Measurements from ENCODE around the gene CSF1R. TPM values are rescaled to one million over a fixed set of nuclear protein-coding genes. Genes with fewer than 3 reads are reported as not detected.

Gene CSF1R
- total RNA-seq, 3 donors from 2014 or later (not counting 1 experiment from before 2014, with no cell fraction given): 4.9 to 39.0 (median 7.8) TPM

DNA sequence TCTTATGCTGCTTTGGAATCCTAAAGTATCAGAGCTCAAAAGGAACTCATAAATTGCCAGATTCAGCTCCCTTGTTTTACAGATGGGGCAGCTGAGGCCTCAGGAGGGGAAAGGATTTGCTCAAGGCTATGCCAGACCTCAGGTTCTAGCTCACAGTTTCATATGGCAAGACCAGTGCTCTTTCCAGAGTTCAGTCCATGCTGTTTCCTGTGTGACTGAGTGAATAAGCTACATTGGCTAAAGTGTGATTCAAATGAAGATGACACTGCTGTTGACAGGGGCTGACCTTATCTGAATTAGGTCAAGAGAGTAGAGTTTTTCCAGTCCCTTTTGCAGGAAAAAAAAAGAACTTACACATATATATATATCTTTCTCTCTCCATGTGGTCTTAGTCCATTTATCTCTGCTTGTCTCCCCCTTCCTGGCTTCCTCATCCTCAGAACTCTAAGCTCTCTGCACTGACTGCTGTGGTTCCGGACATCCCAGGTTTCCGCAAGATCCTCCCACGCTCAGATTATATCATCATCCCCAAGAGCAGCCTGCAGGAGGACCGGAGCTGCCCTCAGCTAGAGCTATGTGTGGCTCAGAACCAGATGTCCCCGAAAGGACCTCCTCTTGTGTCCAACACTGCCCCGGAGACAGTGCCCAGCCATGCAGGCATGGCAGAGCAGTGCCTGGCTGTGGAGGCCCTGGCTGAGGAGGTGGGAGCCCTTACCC lies 76.5 kb downstream of the CSF1R start:
- Histone ChIP-seq H3K36me3 (ENCODE audit: control insufficient read depth, insufficient read depth, low read length) (peaks cover 75% of the 10 kb centered on the region), H3K4me3 (ENCODE audit: low read length) (no peak overlapping the region), H3K27ac (ENCODE audit: low read length) (no peak overlapping the region), H3K9me3 (ENCODE audit: control insufficient read depth, insufficient read depth, low read length) (no peaks in the 10 kb centered on the region), H3K27me3 (ENCODE audit: control insufficient read depth, insufficient read depth, low read length) (no peaks in the 10 kb centered on the region), H3K4me1 (ENCODE audit: control insufficient read depth, insufficient read depth, low read length) (no peaks in the 10 kb centered on the region)
- TF ChIP-seq, protein P1, sequence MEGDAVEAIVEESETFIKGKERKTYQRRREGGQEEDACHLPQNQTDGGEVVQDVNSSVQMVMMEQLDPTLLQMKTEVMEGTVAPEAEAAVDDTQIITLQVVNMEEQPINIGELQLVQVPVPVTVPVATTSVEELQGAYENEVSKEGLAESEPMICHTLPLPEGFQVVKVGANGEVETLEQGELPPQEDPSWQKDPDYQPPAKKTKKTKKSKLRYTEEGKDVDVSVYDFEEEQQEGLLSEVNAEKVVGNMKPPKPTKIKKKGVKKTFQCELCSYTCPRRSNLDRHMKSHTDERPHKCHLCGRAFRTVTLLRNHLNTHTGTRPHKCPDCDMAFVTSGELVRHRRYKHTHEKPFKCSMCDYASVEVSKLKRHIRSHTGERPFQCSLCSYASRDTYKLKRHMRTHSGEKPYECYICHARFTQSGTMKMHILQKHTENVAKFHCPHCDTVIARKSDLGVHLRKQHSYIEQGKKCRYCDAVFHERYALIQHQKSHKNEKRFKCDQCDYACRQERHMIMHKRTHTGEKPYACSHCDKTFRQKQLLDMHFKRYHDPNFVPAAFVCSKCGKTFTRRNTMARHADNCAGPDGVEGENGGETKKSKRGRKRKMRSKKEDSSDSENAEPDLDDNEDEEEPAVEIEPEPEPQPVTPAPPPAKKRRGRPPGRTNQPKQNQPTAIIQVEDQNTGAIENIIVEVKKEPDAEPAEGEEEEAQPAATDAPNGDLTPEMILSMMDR (IDR thresholded peaks at IDR 0.05): no peak
- intact Hi-C loops (cut with micrococcal nuclease): no loop called here
- Mint-ChIP-seq H3K4me3 (no peak overlapping the region), H3K27ac (no peak overlapping the region), H3K9me3 (no peaks in the 10 kb centered on the region), H3K27me3 (ENCODE audit: low read depth in 2 of 2) (no peaks in the 10 kb centered on the region), H3K4me1 (peaks cover 16 to 28% of the 10 kb centered on the region in 2 donors), H3K36me3 (peaks cover 18% of the 10 kb centered on the region)
- ATAC-seq (no peak), DNase-seq (no peak)
- WGBS (ENCODE audit: insufficient coverage): 95% methylated on average over 6 of the region's 6 CpGs

DNA sequence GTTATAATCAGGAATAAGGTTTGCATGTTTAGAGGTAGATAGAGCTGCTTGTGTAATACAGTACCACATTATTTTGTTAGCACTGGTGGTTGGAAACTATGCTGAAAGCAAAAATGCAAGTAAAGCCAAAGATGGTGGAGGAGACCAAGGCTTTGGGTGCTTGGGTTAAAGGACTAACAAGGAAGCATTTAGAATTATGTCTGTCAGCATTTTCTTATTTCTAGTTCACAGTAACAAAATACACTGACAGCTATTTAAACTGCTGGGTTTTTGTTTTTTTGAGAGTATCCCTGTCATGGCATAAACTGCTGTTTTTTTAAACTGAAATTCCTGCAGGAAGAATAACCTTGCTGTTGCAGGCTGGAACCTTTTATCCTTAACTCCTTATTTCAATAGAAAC lies 79.3 kb downstream of the CSF1R start:
- Histone ChIP-seq H3K4me1 (ENCODE audit: control insufficient read depth, insufficient read depth, low read length) (no peaks in the 10 kb centered on the region), H3K9me3 (ENCODE audit: control insufficient read depth, insufficient read depth, low read length) (no peaks in the 10 kb centered on the region), H3K27ac (ENCODE audit: low read length) (no peak overlapping the region), H3K4me3 (ENCODE audit: low read length) (no peak overlapping the region), H3K36me3 (ENCODE audit: control insufficient read depth, insufficient read depth, low read length) (peaks cover 47% of the 10 kb centered on the region), H3K27me3 (ENCODE audit: control insufficient read depth, insufficient read depth, low read length) (no peaks in the 10 kb centered on the region)
- intact Hi-C loops (cut with micrococcal nuclease): no loop called here
- Mint-ChIP-seq H3K27me3 (ENCODE audit: low read depth in 2 of 2) (no peaks in the 10 kb centered on the region), H3K4me1 (peaks cover 26 to 46% of the 10 kb centered on the region in 2 donors), H3K27ac (no peak overlapping the region), H3K4me3 (no peak overlapping the region), H3K36me3 (peaks cover 1% of the 10 kb centered on the region), H3K9me3 (no peaks in the 10 kb centered on the region)
- TF ChIP-seq, protein P1 (IDR thresholded peaks at IDR 0.05): no peak
- DNase-seq (no peak), ATAC-seq (no peak)

DNA sequence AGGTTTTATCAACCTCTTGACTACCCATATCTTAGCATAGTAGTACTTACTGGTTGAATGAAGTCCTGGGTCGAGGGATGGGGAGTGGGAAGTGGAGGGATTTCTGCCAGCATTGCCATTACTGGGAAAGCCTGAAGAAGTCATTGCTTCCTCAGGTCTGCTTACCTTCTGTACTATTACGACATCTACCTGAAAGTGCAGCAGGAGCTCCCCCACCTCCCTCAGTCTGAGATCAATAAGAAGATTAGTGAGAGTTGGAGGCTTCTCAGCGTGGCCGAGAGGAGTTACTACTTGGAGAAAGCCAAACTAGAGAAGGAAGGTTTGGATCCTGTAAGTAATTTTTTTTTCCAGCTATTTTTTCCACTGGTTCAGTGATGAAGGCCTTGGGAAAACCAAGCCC lies 80.0 kb downstream of the CSF1R start:
- DNase-seq: no peak

More for the DNA sequence above, 80.0 kb downstream of the CSF1R start:
- intact Hi-C loops (cut with micrococcal nuclease): no loop called here
- Mint-ChIP-seq H3K4me3 (no peak overlapping the region), H3K27ac (no peak overlapping the region), H3K4me1 (peaks cover 33 to 52% of the 10 kb centered on the region in 2 donors), H3K27me3 (ENCODE audit: low read depth in 2 of 2) (no peaks in the 10 kb centered on the region), H3K36me3 (no peaks in the 10 kb centered on the region), H3K9me3 (no peaks in the 10 kb centered on the region)
- 100% methylated on average over 2 of the region's 4 CpGs for WGBS (ENCODE audit: insufficient coverage)
- no peak overlapping the region for H3K4me3 ChIP-seq (ENCODE audit: low read length)
- ATAC-seq: no peak
- H3K36me3 ChIP-seq (ENCODE audit: control insufficient read depth, insufficient read depth, low read length): peaks cover 42% of the 10 kb centered on the region
- H3K27me3 ChIP-seq (ENCODE audit: control insufficient read depth, insufficient read depth, low read length): no peaks in the 10 kb centered on the region
- no peaks in the 10 kb centered on the region for H3K9me3 ChIP-seq (ENCODE audit: control insufficient read depth, insufficient read depth, low read length)
- H3K27ac ChIP-seq (ENCODE audit: low read length): no peak overlapping the region
- TF ChIP-seq, protein P1 (IDR thresholded peaks at IDR 0.05): no peak
- peaks cover 6% of the 10 kb centered on the region for H3K4me1 ChIP-seq (ENCODE audit: control insufficient read depth, insufficient read depth, low read length)

Other genes starting within 250 kb of the CSF1R start
- gene PDE6A, start 141.8 kb downstream of the CSF1R start, total RNA-seq: not detected
- 10 to 100 TPM in 1 of 3 donors, 1 to 10 TPM in 2; 6.2 to 10.9 (median 8.1) TPM for gene SLC26A2, start 125.8 kb downstream of the CSF1R start, total RNA-seq
- 1 to 10 TPM; 1.8 to 3.9 (median 2.5) TPM for gene TIGD6, start 85.9 kb downstream of the CSF1R start, total RNA-seq
- gene HMGXB3, start 85.8 kb downstream of the CSF1R start, total RNA-seq: 10 to 100 TPM; 39.0 to 46.5 (median 45.8) TPM
- gene PDGFRB, start 69.3 kb upstream of the CSF1R start, total RNA-seq: 10 to 100 TPM; 44.8 to 93.1 (median 61.6) TPM
- gene CDX1, start 80.2 kb upstream of the CSF1R start, total RNA-seq: not detected
- not detected for gene SLC6A7, start 103.5 kb upstream of the CSF1R start, total RNA-seq
- under 1 TPM in 1 of 3 donors, not detected in 2; 0.38 TPM for gene CAMK2A, start 203.2 kb upstream of the CSF1R start, total RNA-seq
- under 1 TPM in 1 of 3 donors, not detected in 2; 0.19 TPM for gene ARSI, start 216.4 kb upstream of the CSF1R start, total RNA-seq